Spleen (tissue), 7 donors: Measurements from ENCODE around the gene DOCK10.

Experiments
- CTCF ChIP-seq, 11 experiments: fragments of 200-600 bp in 7 of 11; fragments of 450-650 bp in 4 of 11; sonication (generic) in 4 of 11; IDR thresholded peaks in 8 of 11; conservative IDR thresholded peaks in 3 of 11; 1 replicate in 7 of 11; 2 replicates in 4 of 11; pipeline versions ENCODE4 v1.4.0 to v1.8.0; 2016 to 2021; ENCODE audit warnings: antibody characterized with exemption in 11 of 11, inconsistent platforms in 4 of 11, mild to moderate bottlenecking in 1 of 11
- POLR2A ChIP-seq, 3 donors: fragments of 450-650 bp; IDR thresholded peaks; one replicate each; pipeline ENCODE4 v1.5.1; 2017; ENCODE audit warnings: antibody characterized with exemption in 3 of 3, mild to moderate bottlenecking in 1 of 3
- POLR2AphosphoS5 ChIP-seq, 3 donors: sonication (generic); formaldehyde crosslinking; IDR thresholded peaks; one replicate each; pipeline ENCODE4 v1.5.1; 2017; ENCODE audit warnings: antibody characterized with exemption in 3 of 3
- donor health status: DM: no; HTN: no; CAD: no; lungs with moderate emphysema.
- donor health status: DM: no; HTN: no; CAD: no.
- donor health status: DM: no; HTN: no; CAD: no.

GRCh38 chr2:224849264-224849663 is 193.0 kb downstream of the DOCK10 start:
- no peak for TF ChIP-seq CTCF (IDR thresholded peaks at IDR 0.05 in 8 of 11, conservative IDR thresholded peaks at IDR 0.05 in 3 of 11)
- no peak for TF ChIP-seq POLR2A (IDR thresholded peaks at IDR 0.05)
- TF ChIP-seq POLR2AphosphoS5 (IDR thresholded peaks at IDR 0.05): no peak
